HG03469 (cell line): ENCODE measurements around the gene DDR2.

Experiments used
- ATAC-seq: cut with Tn5 transposase; IDR thresholded peaks from one replicate; pipeline ENCODE4 v1.9.1; 2021; ENCODE audit warnings: mild to moderate bottlenecking, moderate library complexity, moderate number of reproducible peaks; ENCODE audit not compliant: unreplicated experiment

The DDR2 gene

GRCh38 chr1:162822391-162823200 lies 190.3 kb downstream of the DDR2 start:
- no peak for ATAC-seq

- no peak for ATAC-seq
Measured at GRCh38 chr1:162823231-162823630, 191.0 kb downstream of the DDR2 start.

GRCh38 chr1:162823771-162824525 lies 191.7 kb downstream of the DDR2 start:
- no peak for ATAC-seq

- ATAC-seq = no peak
Measured at GRCh38 chr1:162829268-162829667, 197.0 kb downstream of the DDR2 start.

GRCh38 chr1:162832470-162832869 lies 200.2 kb downstream of the DDR2 start:
- ATAC-seq = no peak

- ATAC-seq = peak; percentile 91
Measured at GRCh38 chr1:162835157-162835899, 203.1 kb downstream of the DDR2 start.
